ENCODE measurements around the gene C5orf52.

DNA sequence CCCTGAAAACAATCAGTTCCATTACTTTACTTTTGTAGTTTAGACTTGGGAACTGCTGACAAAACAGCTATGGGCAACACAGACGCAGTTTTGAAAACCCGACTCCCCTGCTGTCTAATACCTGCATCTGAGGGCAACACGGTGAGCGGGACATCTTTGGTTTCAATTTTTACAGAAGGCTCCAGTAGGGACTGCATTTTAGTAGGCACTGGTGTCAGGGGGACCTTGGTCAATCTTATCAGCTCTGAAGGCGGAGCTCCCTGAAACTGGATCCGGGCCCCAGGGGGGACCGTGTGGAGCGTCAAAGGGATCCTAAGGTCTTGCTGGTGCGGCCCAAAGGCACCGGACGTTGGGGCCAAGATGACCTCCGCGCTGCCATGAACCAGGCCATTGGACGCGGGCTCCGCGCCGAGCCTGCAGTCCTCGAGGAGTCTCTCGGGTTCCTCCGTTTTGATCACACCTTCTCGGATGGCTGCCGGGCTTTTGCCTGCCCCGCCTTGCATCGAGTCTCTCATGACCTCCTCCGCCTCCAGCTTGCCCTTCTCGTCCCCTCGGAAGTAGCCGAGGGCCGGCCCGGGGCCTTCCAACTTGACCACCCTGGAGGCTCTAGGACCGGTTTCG lies 20.2 kb upstream of the C5orf52 start:
- TF ChIP-seq ZNF292 (tag by site-specific recombination; IDR thresholded peaks at IDR 0.05; ENCODE audit: borderline replicate concordance, low read depth) (no peak), CTCF (tag by site-specific recombination; IDR thresholded peaks at IDR 0.05) (no peak), ZNF707 (tag by site-specific recombination; IDR thresholded peaks at IDR 0.05) (no peak), GLIS1 (tag by site-specific recombination; IDR thresholded peaks at IDR 0.05) (no peak), ZNF423 (tag by site-specific recombination; IDR thresholded peaks at IDR 0.05) (no peak), SP7 (tag by site-specific recombination; IDR thresholded peaks at IDR 0.05) (no peak), ZNF37A (tag by site-specific recombination; IDR thresholded peaks at IDR 0.05) (no peak)

All from HEK293 (cell line).